ENCODE measurements around the gene XRN1.
"Not testable (repeated sequence)": the region's sequence is repeated elsewhere in the genome, so short reads cannot be mapped to it uniquely, and the experiment has no call there.

Gene XRN1

DNA sequence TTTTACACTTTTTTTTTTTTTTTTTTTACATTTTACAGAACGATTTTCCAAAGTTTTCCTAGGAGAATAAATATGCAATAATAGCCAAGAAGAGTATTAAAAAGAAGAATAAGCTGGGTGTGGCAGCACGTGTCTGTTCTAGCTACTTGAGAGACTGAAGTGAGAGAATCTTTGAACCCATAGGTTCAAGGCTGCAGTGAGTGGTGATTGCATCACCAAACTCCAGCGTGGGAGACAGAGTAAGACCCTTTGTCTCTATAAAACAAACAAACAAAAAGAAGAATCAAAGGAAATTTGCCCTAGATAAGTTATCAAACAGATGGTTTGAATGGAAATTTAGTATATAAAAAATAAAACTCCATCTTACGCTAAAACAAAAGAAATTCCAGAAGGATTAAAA is 13.3 kb downstream of the XRN1 start:
- Histone ChIP-seq H3K4me1 (ENCODE audit: control insufficient read depth, insufficient read depth, low read length, poor library complexity, severe bottlenecking) (no peaks in the 10 kb centered on the region), H3K36me3 (ENCODE audit: control insufficient read depth, insufficient read depth, low read length) (peaks cover 24% of the 10 kb centered on the region), H3K9me3 (ENCODE audit: control insufficient read depth, low read length) (no peaks in the 10 kb centered on the region), H3K27ac (ENCODE audit: low read depth, low read length, severe bottlenecking) (no peak overlapping the region), H3K4me3 (ENCODE audit: extremely low read depth, insufficient read depth, low read length, poor library complexity, severe bottlenecking) (no peak overlapping the region)
- WGBS, 2 experiments (ENCODE audit: insufficient coverage in 2 of 2): 67% methylated on average over 1 of the region's 4 CpGs; no CpG with 5 or more reads in 1 of the 2 experiments

GRCh38 chr3:142433110-142433509 is 14.7 kb downstream of the XRN1 start:
- no peaks in the 10 kb centered on the region for H3K9me3 ChIP-seq (ENCODE audit: control insufficient read depth, low read length)
- H3K4me1 ChIP-seq (ENCODE audit: control insufficient read depth, insufficient read depth, low read length, poor library complexity, severe bottlenecking): no peaks in the 10 kb centered on the region
- peaks cover 34% of the 10 kb centered on the region for H3K36me3 ChIP-seq (ENCODE audit: control insufficient read depth, insufficient read depth, low read length)
- H3K4me3 ChIP-seq (ENCODE audit: extremely low read depth, insufficient read depth, low read length, poor library complexity, severe bottlenecking): no peak overlapping the region
- 88% methylated on average over 1 of the region's 2 CpGs; no CpG with 5 or more reads in 1 of the 2 experiments for WGBS, 2 experiments (ENCODE audit: insufficient coverage in 2 of 2)
- no peak overlapping the region for H3K27ac ChIP-seq (ENCODE audit: low read depth, low read length, severe bottlenecking)

DNA sequence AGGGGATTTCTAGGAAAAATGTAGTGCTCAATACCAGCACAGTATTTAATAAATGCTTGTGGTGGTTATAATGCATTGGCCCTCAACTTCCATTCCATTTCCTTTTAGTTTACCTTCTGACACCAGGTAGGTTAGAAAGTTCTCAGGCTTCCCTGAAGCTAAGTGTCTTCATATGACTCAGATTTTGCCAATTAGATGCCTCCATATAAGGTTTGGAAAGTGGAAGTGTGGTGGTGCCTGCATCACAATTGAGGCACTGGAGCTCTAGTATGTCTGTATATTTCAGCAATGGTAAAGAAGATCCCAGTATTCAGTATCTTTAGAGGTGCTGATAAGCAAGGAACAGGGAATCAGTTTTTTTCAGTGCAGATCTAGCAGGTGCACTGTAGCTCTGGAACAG is 18.3 kb downstream of the XRN1 start:
- Histone ChIP-seq H3K27ac (ENCODE audit: low read depth, low read length, severe bottlenecking) (no peak overlapping the region), H3K4me1 (ENCODE audit: control insufficient read depth, insufficient read depth, low read length, poor library complexity, severe bottlenecking) (no peaks in the 10 kb centered on the region), H3K36me3 (ENCODE audit: control insufficient read depth, insufficient read depth, low read length) (peaks cover 47% of the 10 kb centered on the region), H3K4me3 (ENCODE audit: extremely low read depth, insufficient read depth, low read length, poor library complexity, severe bottlenecking) (no peak overlapping the region), H3K9me3 (ENCODE audit: control insufficient read depth, low read length) (no peaks in the 10 kb centered on the region)

DNA sequence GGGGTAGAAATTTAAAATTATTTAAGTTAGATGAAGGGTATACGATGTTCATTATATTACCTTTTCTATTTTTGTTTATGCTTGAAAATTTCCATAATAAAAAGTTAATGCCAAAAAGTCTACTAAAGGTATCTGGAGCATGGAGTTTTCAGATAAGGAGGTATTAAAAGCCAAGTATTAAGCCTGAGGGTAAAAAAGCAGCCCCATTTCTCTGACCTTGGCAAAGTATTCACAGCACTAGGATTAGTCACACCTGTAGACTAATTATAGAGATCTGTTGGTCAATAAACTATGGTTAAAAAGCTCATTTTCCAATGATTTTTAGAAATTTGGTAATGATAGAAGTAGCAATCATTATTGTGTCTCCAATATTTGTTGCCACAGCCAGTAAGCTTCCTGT is 23.1 kb downstream of the XRN1 start:
- H3K4me1 ChIP-seq (ENCODE audit: control insufficient read depth, insufficient read depth, low read length, poor library complexity, severe bottlenecking): no peaks in the 10 kb centered on the region

GRCh38 chr3:142418926-142419592 is 28.8 kb downstream of the XRN1 start:
- H3K27ac ChIP-seq (ENCODE audit: low read depth, low read length, severe bottlenecking): peak overlapping the region; percentile 36
- 91 to 97% methylated on average over 3 to 4 of the region's 5 CpGs for WGBS, 2 experiments (ENCODE audit: insufficient coverage in 2 of 2)
- peaks cover 30% of the 10 kb centered on the region for H3K36me3 ChIP-seq (ENCODE audit: control insufficient read depth, insufficient read depth, low read length)
- H3K4me1 ChIP-seq (ENCODE audit: control insufficient read depth, insufficient read depth, low read length, poor library complexity, severe bottlenecking): peaks cover 3% of the 10 kb centered on the region
- H3K9me3 ChIP-seq (ENCODE audit: control insufficient read depth, low read length): no peaks in the 10 kb centered on the region
- no peak overlapping the region for H3K4me3 ChIP-seq (ENCODE audit: extremely low read depth, insufficient read depth, low read length, poor library complexity, severe bottlenecking)

More for the DNA sequence above, 23.1 kb downstream of the XRN1 start:
- H3K9me3 ChIP-seq (ENCODE audit: control insufficient read depth, low read length): no peaks in the 10 kb centered on the region
- H3K36me3 ChIP-seq (ENCODE audit: control insufficient read depth, insufficient read depth, low read length): peaks cover 32% of the 10 kb centered on the region
- WGBS, 2 experiments (ENCODE audit: insufficient coverage in 2 of 2): no CpG with 5 or more reads among the region's 1 CpG
- H3K27ac ChIP-seq (ENCODE audit: low read depth, low read length, severe bottlenecking): no peak overlapping the region
- no peak overlapping the region for H3K4me3 ChIP-seq (ENCODE audit: extremely low read depth, insufficient read depth, low read length, poor library complexity, severe bottlenecking)

GRCh38 chr3:142417302-142417701 is 30.5 kb downstream of the XRN1 start:
- peaks cover 40% of the 10 kb centered on the region for H3K36me3 ChIP-seq (ENCODE audit: control insufficient read depth, insufficient read depth, low read length)
- peaks cover 3% of the 10 kb centered on the region for H3K4me1 ChIP-seq (ENCODE audit: control insufficient read depth, insufficient read depth, low read length, poor library complexity, severe bottlenecking)
- H3K27ac ChIP-seq (ENCODE audit: low read depth, low read length, severe bottlenecking): no peak overlapping the region
- WGBS, 2 experiments (ENCODE audit: insufficient coverage in 2 of 2): no CpG with 5 or more reads among the region's 1 CpG
- no peak overlapping the region for H3K4me3 ChIP-seq (ENCODE audit: extremely low read depth, insufficient read depth, low read length, poor library complexity, severe bottlenecking)
- no peaks in the 10 kb centered on the region for H3K9me3 ChIP-seq (ENCODE audit: control insufficient read depth, low read length)

GRCh38 chr3:142400537-142400936 is 47.3 kb downstream of the XRN1 start:
- H3K36me3 ChIP-seq (ENCODE audit: control insufficient read depth, insufficient read depth, low read length): peaks cover 39% of the 10 kb centered on the region
- H3K9me3 ChIP-seq (ENCODE audit: control insufficient read depth, low read length); H3K4me3 ChIP-seq (ENCODE audit: extremely low read depth, insufficient read depth, low read length, poor library complexity, severe bottlenecking); H3K4me1 ChIP-seq (ENCODE audit: control insufficient read depth, insufficient read depth, low read length, poor library complexity, severe bottlenecking); H3K27ac ChIP-seq (ENCODE audit: low read depth, low read length, severe bottlenecking): not testable (repeated sequence)
- 90 to 95% methylated on average over 4 to 5 of the region's 7 CpGs for WGBS, 2 experiments (ENCODE audit: insufficient coverage in 2 of 2)

DNA sequence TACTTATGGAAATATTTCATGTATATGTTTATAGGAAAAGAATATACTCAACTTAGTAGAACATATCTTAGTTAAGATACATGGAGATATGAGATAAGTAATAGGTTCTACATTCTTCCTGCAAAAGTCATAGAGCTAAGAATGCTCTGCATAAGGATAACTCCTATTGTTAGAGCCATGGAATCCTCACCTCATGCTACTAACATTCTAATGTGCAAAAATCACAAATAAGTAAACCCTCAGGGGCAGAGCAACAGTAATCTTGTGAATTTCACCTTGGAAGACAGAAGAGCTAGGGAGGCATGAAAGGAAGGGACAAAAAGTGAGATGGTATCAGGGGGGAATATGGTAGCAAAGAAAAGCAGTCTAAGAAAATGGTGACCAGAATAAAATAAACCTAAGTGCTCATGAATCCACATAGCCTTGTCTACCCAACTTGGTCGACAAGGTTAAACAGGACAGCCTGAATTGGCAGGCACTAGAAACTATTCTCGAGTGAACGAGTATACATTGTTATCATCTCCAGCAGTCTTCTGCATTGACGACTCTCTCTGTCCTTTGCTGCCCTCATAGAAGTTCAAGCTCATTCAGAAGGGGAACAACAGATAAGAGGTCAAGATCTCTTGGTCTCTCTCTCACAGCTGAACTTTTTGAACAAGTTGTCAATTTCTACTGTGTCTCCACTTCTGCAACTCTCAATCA is 52.8 kb downstream of the XRN1 start:
- Histone ChIP-seq H3K36me3 (ENCODE audit: control insufficient read depth, insufficient read depth, low read length) (peaks cover 47% of the 10 kb centered on the region), H3K4me3 (ENCODE audit: extremely low read depth, insufficient read depth, low read length, poor library complexity, severe bottlenecking) (no peak overlapping the region), H3K4me1 (ENCODE audit: control insufficient read depth, insufficient read depth, low read length, poor library complexity, severe bottlenecking) (no peaks in the 10 kb centered on the region), H3K9me3 (ENCODE audit: control insufficient read depth, low read length) (no peaks in the 10 kb centered on the region), H3K27ac (ENCODE audit: low read depth, low read length, severe bottlenecking) (no peak overlapping the region)
- WGBS, 2 experiments (ENCODE audit: insufficient coverage in 2 of 2): 85 to 93% methylated on average over 4 of the region's 4 CpGs

- Histone ChIP-seq H3K4me1 (ENCODE audit: control insufficient read depth, insufficient read depth, low read length, poor library complexity, severe bottlenecking) (no peaks in the 10 kb centered on the region), H3K9me3 (ENCODE audit: control insufficient read depth, low read length) (peaks cover 4% of the 10 kb centered on the region), H3K4me3 (ENCODE audit: extremely low read depth, insufficient read depth, low read length, poor library complexity, severe bottlenecking) (no peak overlapping the region), H3K36me3 (ENCODE audit: control insufficient read depth, insufficient read depth, low read length) (peaks cover 51% of the 10 kb centered on the region), H3K27ac (ENCODE audit: low read depth, low read length, severe bottlenecking) (no peak overlapping the region)
- no CpG with 5 or more reads among the region's 2 CpGs for WGBS, 2 experiments (ENCODE audit: insufficient coverage in 2 of 2)
Observed at GRCh38 chr3:142385078-142385477, 62.8 kb downstream of the XRN1 start.

GRCh38 chr3:142374687-142375086 is 73.2 kb downstream of the XRN1 start:
- Histone ChIP-seq H3K36me3 (ENCODE audit: control insufficient read depth, insufficient read depth, low read length) (peaks cover 19% of the 10 kb centered on the region), H3K27ac (ENCODE audit: low read depth, low read length, severe bottlenecking) (no peak overlapping the region), H3K4me3 (ENCODE audit: extremely low read depth, insufficient read depth, low read length, poor library complexity, severe bottlenecking) (no peak overlapping the region), H3K9me3 (ENCODE audit: control insufficient read depth, low read length) (no peaks in the 10 kb centered on the region), H3K4me1 (ENCODE audit: control insufficient read depth, insufficient read depth, low read length, poor library complexity, severe bottlenecking) (no peaks in the 10 kb centered on the region)
- 95 to 97% methylated on average over 3 of the region's 3 CpGs for WGBS, 2 experiments (ENCODE audit: insufficient coverage in 2 of 2)

GRCh38 chr3:142369576-142369975 is 78.3 kb downstream of the XRN1 start:
- not testable (repeated sequence) for H3K9me3 ChIP-seq (ENCODE audit: control insufficient read depth, low read length); H3K4me3 ChIP-seq (ENCODE audit: extremely low read depth, insufficient read depth, low read length, poor library complexity, severe bottlenecking); H3K4me1 ChIP-seq (ENCODE audit: control insufficient read depth, insufficient read depth, low read length, poor library complexity, severe bottlenecking); H3K27ac ChIP-seq (ENCODE audit: low read depth, low read length, severe bottlenecking)
- H3K36me3 ChIP-seq (ENCODE audit: control insufficient read depth, insufficient read depth, low read length): peaks cover 17% of the 10 kb centered on the region
- 92 to 93% methylated on average over 4 of the region's 6 CpGs for WGBS, 2 experiments (ENCODE audit: insufficient coverage in 2 of 2)

Data from mesodermal cell (in vitro differentiated cells).